Activated CD4-positive, alpha-beta T cell treated with anti-CD3 and anti-CD28 coated beads, Interleukin-2, amount 50 U/mL, for 4 hours (primary cell): Measurements from ENCODE around the gene GPC6.

Source experiments
- DNase-seq, 2 experiments: peaks; one replicate each; pipeline ENCODE4 v3.0.0-alpha.2; 2020

Gene GPC6

GRCh38 chr13:94007072-94007471 is 780.5 kb downstream of the GPC6 start:
- no peak for DNase-seq

GRCh38 chr13:94009701-94010100 is 783.1 kb downstream of the GPC6 start:
- DNase-seq = no peak

- no peak for DNase-seq
Measured at GRCh38 chr13:94014461-94014860, 787.9 kb downstream of the GPC6 start.

GRCh38 chr13:94020426-94020825 is 793.8 kb downstream of the GPC6 start:
- DNase-seq = no peak

- no peak for DNase-seq
Measured at GRCh38 chr13:94020833-94021232, 794.2 kb downstream of the GPC6 start.

GRCh38 chr13:94028234-94028633 is 801.6 kb downstream of the GPC6 start:
- DNase-seq = no peak

- no peak for DNase-seq
Measured at GRCh38 chr13:94028650-94029049, 802.0 kb downstream of the GPC6 start.

- DNase-seq = no peak
Measured at GRCh38 chr13:94030415-94031119, 804.0 kb downstream of the GPC6 start.

- DNase-seq = no peak
Measured at GRCh38 chr13:94031609-94032008, 805.0 kb downstream of the GPC6 start.

- DNase-seq = no peak
Measured at GRCh38 chr13:94033098-94033497, 806.5 kb downstream of the GPC6 start.

GRCh38 chr13:94033830-94034642 is 807.4 kb downstream of the GPC6 start:
- DNase-seq = no peak

GRCh38 chr13:94050039-94050438 is 823.4 kb downstream of the GPC6 start:
- no peak for DNase-seq

- DNase-seq = no peak
Measured at GRCh38 chr13:94050686-94051085, 824.1 kb downstream of the GPC6 start.

- no peak for DNase-seq
Measured at GRCh38 chr13:94053986-94054593, 827.5 kb downstream of the GPC6 start.

GRCh38 chr13:94056362-94056990 is 829.9 kb downstream of the GPC6 start:
- no peak for DNase-seq

- no peak for DNase-seq
Measured at GRCh38 chr13:94057618-94058186, 831.1 kb downstream of the GPC6 start.

- no peak for DNase-seq
Measured at GRCh38 chr13:94058821-94059360, 832.3 kb downstream of the GPC6 start.

- no peak for DNase-seq
Measured at GRCh38 chr13:94061301-94061700, 834.7 kb downstream of the GPC6 start.

- no peak for DNase-seq
Measured at GRCh38 chr13:94063096-94063495, 836.5 kb downstream of the GPC6 start.

GRCh38 chr13:94063848-94064247 is 837.2 kb downstream of the GPC6 start:
- DNase-seq = no peak

- no peak for DNase-seq
Measured at GRCh38 chr13:94065741-94066140, 839.1 kb downstream of the GPC6 start.

GRCh38 chr13:94073007-94073744 is 846.6 kb downstream of the GPC6 start:
- no peak for DNase-seq
